ENCODE results near the gene ACAP3. TPM values are rescaled to one million over a fixed set of nuclear protein-coding genes. Genes with fewer than 3 reads are reported as not detected.

ACAP3 gene
- total and polyA plus RNA-seq, 2 donors (not counting 3 experiments of a cell fraction or from before 2014, with no cell fraction given): 27.8 to 39.0 TPM

DNA sequence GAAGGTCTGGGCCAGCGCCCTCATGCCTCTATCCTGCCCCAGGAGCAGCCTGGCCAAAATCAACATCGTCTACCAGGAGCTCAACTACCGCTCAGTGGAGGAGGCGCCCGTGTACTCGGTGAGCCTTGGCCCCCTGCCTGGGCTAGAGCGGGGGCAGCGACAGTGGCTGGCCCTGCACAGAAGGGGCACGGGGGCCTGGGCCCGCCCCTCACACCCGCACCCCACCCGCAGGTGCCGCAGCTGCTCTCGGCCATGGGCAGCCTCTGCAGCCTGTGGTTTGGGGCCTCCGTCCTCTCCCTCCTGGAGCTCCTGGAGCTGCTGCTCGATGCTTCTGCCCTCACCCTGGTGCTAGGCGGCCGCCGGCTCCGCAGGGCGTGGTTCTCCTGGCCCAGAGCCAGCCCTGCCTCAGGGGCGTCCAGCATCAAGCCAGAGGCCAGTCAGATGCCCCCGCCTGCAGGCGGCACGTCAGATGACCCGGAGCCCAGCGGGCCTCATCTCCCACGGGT is 16.7 kb downstream of the ACAP3 start:
- H3K79me2 ChIP-seq (ENCODE audit: control insufficient read depth, insufficient read depth, low read length): no peaks in the 10 kb centered on the region
- ChIA-PET POLR2A (interaction anchor here (1.0 kb wide), 1 partner anchor 169 kb away, joined by 4 read pairs; no protein-coding TSS in a partner anchor), CTCF (interaction anchor here (0.6 to 5.5 kb wide), 30 partner anchors 12 to 315 kb away, joined by 3 to 286 read pairs (median 5); partner anchors contain the start of genes B3GALT6, PERM1, SDF4 and UBE2J2)
- H3K9ac ChIP-seq (replicated peaks; ENCODE audit: extremely low read depth, insufficient read depth, low read length): no peak overlapping the region
- no peaks in the 10 kb centered on the region for H4K20me1 ChIP-seq (replicated peaks; ENCODE audit: control insufficient read depth, extremely low read depth, insufficient read depth, low read length)
- no peaks in the 10 kb centered on the region for H3K9me1 ChIP-seq (replicated peaks; ENCODE audit: control insufficient read depth, extremely low read depth, insufficient read depth, low read length)
- H3K27ac ChIP-seq (ENCODE audit: insufficient read depth, low read depth, low read length): no peak overlapping the region
- no peaks in the 10 kb centered on the region for H3K4me1 ChIP-seq (ENCODE audit: control insufficient read depth, extremely low read depth, insufficient read depth, low read length)
- H2AFZ ChIP-seq (ENCODE audit: low read depth, low read length): no peak overlapping the region
- no TSS peak for BruUV-seq (replicated peaks)
- no peaks in the 10 kb centered on the region for H3K9me3 ChIP-seq (replicated peaks; ENCODE audit: control insufficient read depth, insufficient read depth, low read length)
- FAIRE-seq (no peak), DNase-seq (ENCODE audit: low read depth, low spot score) (no peak)
- intact Hi-C loops (cut with micrococcal nuclease): no loop called here
- no peaks in the 10 kb centered on the region for H3K36me3 ChIP-seq (ENCODE audit: control insufficient read depth in 2 of 2, extremely low read depth in 1 of 2, insufficient read depth in 2 of 2, low read length in 2 of 2)
- no peak overlapping the region for H3K4me2 ChIP-seq (ENCODE audit: insufficient read depth, low read length)
- dilution Hi-C loops (cut with MboI; ENCODE audit: extremely low pct_ligation_motif_present, low sequenced_read_pairs): no loop called here
- H3K27me3 ChIP-seq (ENCODE audit: control insufficient read depth in 2 of 2, insufficient read depth in 2 of 2, low read length in 2 of 2): no peaks in the 10 kb centered on the region
- TF ChIP-seq GATA2 (IDR thresholded peaks at IDR 0.05; ENCODE audit: insufficient read depth, insufficient read length, low read depth, low read length) (no peak), MYC (IDR thresholded peaks at IDR 0.05; ENCODE audit: low read depth, low read length) (no peak), CTCF (IDR thresholded peaks at IDR 0.05; ENCODE audit: extremely low read depth in 1 of 2, insufficient read depth in 1 of 2, low read depth in 1 of 2, low read length in 2 of 2) (no peak), MAX (IDR thresholded peaks at IDR 0.05; ENCODE audit: insufficient read depth, insufficient read length) (no peak), JUN (IDR thresholded peaks at IDR 0.05; ENCODE audit: borderline replicate concordance, insufficient read depth, insufficient read length, low read depth) (no peak), FOS (IDR thresholded peaks at IDR 0.05; ENCODE audit: borderline replicate concordance, insufficient read depth, low read length) (no peak), EZH2 (IDR thresholded peaks at IDR 0.05; ENCODE audit: borderline replicate concordance, low read depth, low read length, severe bottlenecking) (no peak)
- H3K4me3 ChIP-seq (replicated peaks in 1 of 3; ENCODE audit: insufficient read depth in 1 of 3, low read depth in 1 of 3, low read length in 3 of 3): no peak overlapping the region

Data from endothelial cell of umbilical vein (primary cell).